Measurements from ENCODE around the gene RRM2. TPM values are rescaled to one million over a fixed set of nuclear protein-coding genes. Genes with fewer than 3 reads are reported as not detected.

RRM2 gene
- total and polyA plus RNA-seq, 9 donors, result 12.2 to 66.2 (median 39.9) TPM

- Histone ChIP-seq H3K27me3 (ENCODE audit: control insufficient read depth, insufficient read depth, low read length) (no peaks in the 10 kb centered on the region), H3K36me3 (ENCODE audit: control insufficient read depth, insufficient read depth, low read length) (peaks cover 20% of the 10 kb centered on the region), H3K27ac (ENCODE audit: low read length) (no peak overlapping the region), H3K4me3 (ENCODE audit: low read length) (no peak overlapping the region), H3K4me1 (ENCODE audit: control insufficient read depth, insufficient read depth, low read length) (peaks cover 11% of the 10 kb centered on the region), H3K9me3 (replicated peaks; ENCODE audit: control insufficient read depth, low read depth, low read length) (no peaks in the 10 kb centered on the region)
- no peak for DNase-seq
These were observed 5.9 kb downstream of the RRM2 start for GRCh38 chr2:10128420-10128819.

- WGBS (ENCODE audit: insufficient coverage), result no CpG with 5 or more reads among the region's 3 CpGs
- H3K4me1 ChIP-seq (ENCODE audit: control insufficient read depth, insufficient read depth, low read length), result peaks cover 6% of the 10 kb centered on the region
- H3K27ac ChIP-seq (ENCODE audit: low read length), result no peak overlapping the region
- no peak for DNase-seq
- H3K27me3 ChIP-seq (ENCODE audit: control insufficient read depth, insufficient read depth, low read length), result no peaks in the 10 kb centered on the region
- no peak overlapping the region for H3K4me3 ChIP-seq (ENCODE audit: low read length)
- H3K9me3 ChIP-seq (replicated peaks; ENCODE audit: control insufficient read depth, low read depth, low read length), result no peaks in the 10 kb centered on the region
- H3K36me3 ChIP-seq (ENCODE audit: control insufficient read depth, insufficient read depth, low read length), result peaks cover 20% of the 10 kb centered on the region
These were observed 7.0 kb downstream of the RRM2 start for GRCh38 chr2:10129490-10129889.

- WGBS (ENCODE audit: insufficient coverage), result 85% methylated on average over 5 of the region's 7 CpGs
- DNase-seq, result no peak
- Histone ChIP-seq H3K27ac (ENCODE audit: low read length) (no peak overlapping the region), H3K4me3 (ENCODE audit: low read length) (no peak overlapping the region), H3K9me3 (replicated peaks; ENCODE audit: control insufficient read depth, low read depth, low read length) (no peaks in the 10 kb centered on the region), H3K36me3 (ENCODE audit: control insufficient read depth, insufficient read depth, low read length) (peaks cover 22% of the 10 kb centered on the region), H3K4me1 (ENCODE audit: control insufficient read depth, insufficient read depth, low read length) (no peaks in the 10 kb centered on the region), H3K27me3 (ENCODE audit: control insufficient read depth, insufficient read depth, low read length) (no peaks in the 10 kb centered on the region)
These were observed 9.6 kb downstream of the RRM2 start for GRCh38 chr2:10132043-10132575.

DNA sequence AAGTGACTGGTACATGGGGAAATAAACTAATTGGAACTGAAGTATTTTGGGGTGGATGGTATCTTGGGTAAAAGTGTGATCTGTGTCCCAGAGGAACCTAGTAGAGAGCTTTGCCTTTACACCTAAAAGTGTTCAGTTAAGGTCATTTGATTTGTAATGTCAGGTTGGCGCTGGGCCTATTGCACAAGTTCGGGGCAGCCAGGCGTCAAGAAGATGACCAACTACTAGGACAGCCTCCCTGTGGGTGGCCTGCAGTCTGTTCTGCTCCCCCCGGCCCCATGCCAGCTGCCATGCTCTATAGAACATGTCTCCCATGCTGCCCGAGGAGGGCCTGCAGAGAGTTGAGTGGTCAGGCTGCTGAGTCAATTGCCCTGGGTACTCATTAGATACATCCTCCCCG is 10.1 kb downstream of the RRM2 start:
- Histone ChIP-seq H3K4me1 (ENCODE audit: control insufficient read depth, insufficient read depth, low read length) (no peaks in the 10 kb centered on the region), H3K4me3 (ENCODE audit: low read length) (no peak overlapping the region), H3K36me3 (ENCODE audit: control insufficient read depth, insufficient read depth, low read length) (peaks cover 22% of the 10 kb centered on the region), H3K27me3 (ENCODE audit: control insufficient read depth, insufficient read depth, low read length) (no peaks in the 10 kb centered on the region), H3K27ac (ENCODE audit: low read length) (no peak overlapping the region), H3K9me3 (replicated peaks; ENCODE audit: control insufficient read depth, low read depth, low read length) (no peaks in the 10 kb centered on the region)
- no peak for DNase-seq
- 81% methylated on average over 4 of the region's 6 CpGs for WGBS (ENCODE audit: insufficient coverage)

DNA sequence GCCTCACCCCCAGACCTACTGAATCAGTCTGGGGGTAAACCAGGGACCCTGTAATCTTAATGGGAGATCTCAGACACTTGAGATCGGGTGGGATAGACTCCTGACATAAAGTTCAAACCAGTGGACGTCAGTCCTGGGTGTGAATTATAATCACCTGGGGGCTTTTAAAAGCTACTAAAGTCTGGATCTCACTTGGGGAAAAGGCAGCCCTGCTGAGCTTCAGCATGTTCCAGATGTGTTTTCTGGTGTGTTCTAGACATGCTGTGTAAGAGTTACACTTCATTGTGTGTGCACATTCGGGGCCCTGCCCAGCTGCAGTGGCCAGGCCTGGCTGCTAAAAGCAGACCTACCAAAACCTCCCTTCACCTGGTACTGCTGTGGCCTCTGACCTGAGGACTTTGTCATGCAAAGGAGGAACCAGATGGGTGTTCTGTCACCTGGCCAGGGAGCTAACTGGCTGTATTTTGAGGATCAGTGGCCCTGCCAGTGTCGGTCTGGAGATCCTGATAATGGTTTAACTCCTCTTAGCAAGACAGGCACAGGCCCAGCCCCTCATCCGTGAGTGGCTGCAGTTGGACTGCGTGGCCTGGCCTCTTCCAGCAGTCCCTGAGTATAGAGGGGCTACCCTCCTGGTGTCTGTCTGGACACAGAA is 10.6 kb downstream of the RRM2 start:
- no peaks in the 10 kb centered on the region for H3K9me3 ChIP-seq (replicated peaks; ENCODE audit: control insufficient read depth, low read depth, low read length)
- H3K4me1 ChIP-seq (ENCODE audit: control insufficient read depth, insufficient read depth, low read length), result no peaks in the 10 kb centered on the region
- no peak overlapping the region for H3K27ac ChIP-seq (ENCODE audit: low read length)
- WGBS (ENCODE audit: insufficient coverage), result 73% methylated on average over 4 of the region's 6 CpGs
- H3K36me3 ChIP-seq (ENCODE audit: control insufficient read depth, insufficient read depth, low read length), result peaks cover 22% of the 10 kb centered on the region
- DNase-seq, result no peak
- no peak overlapping the region for H3K4me3 ChIP-seq (ENCODE audit: low read length)
- no peaks in the 10 kb centered on the region for H3K27me3 ChIP-seq (ENCODE audit: control insufficient read depth, insufficient read depth, low read length)

- Histone ChIP-seq H3K36me3 (ENCODE audit: control insufficient read depth, insufficient read depth, low read length) (peaks cover 14% of the 10 kb centered on the region), H3K27ac (ENCODE audit: low read length) (no peak overlapping the region), H3K27me3 (ENCODE audit: control insufficient read depth, insufficient read depth, low read length) (no peaks in the 10 kb centered on the region), H3K4me3 (ENCODE audit: low read length) (no peak overlapping the region), H3K9me3 (replicated peaks; ENCODE audit: control insufficient read depth, low read depth, low read length) (no peaks in the 10 kb centered on the region), H3K4me1 (ENCODE audit: control insufficient read depth, insufficient read depth, low read length) (no peaks in the 10 kb centered on the region)
- DNase-seq, result no peak
- 73% methylated on average over 3 of the region's 9 CpGs for WGBS (ENCODE audit: insufficient coverage)
These were observed 13.0 kb downstream of the RRM2 start for GRCh38 chr2:10135296-10136089.

GRCh38 chr2:10136101-10136934 is 13.8 kb downstream of the RRM2 start:
- Histone ChIP-seq H3K27me3 (ENCODE audit: control insufficient read depth, insufficient read depth, low read length) (no peaks in the 10 kb centered on the region), H3K9me3 (replicated peaks; ENCODE audit: control insufficient read depth, low read depth, low read length) (no peaks in the 10 kb centered on the region), H3K4me1 (ENCODE audit: control insufficient read depth, insufficient read depth, low read length) (no peaks in the 10 kb centered on the region), H3K4me3 (ENCODE audit: low read length) (no peak overlapping the region), H3K27ac (ENCODE audit: low read length) (no peak overlapping the region), H3K36me3 (ENCODE audit: control insufficient read depth, insufficient read depth, low read length) (peaks cover 14% of the 10 kb centered on the region)
- 75% methylated on average over 6 of the region's 7 CpGs for WGBS (ENCODE audit: insufficient coverage)
- DNase-seq, result no peak

DNA sequence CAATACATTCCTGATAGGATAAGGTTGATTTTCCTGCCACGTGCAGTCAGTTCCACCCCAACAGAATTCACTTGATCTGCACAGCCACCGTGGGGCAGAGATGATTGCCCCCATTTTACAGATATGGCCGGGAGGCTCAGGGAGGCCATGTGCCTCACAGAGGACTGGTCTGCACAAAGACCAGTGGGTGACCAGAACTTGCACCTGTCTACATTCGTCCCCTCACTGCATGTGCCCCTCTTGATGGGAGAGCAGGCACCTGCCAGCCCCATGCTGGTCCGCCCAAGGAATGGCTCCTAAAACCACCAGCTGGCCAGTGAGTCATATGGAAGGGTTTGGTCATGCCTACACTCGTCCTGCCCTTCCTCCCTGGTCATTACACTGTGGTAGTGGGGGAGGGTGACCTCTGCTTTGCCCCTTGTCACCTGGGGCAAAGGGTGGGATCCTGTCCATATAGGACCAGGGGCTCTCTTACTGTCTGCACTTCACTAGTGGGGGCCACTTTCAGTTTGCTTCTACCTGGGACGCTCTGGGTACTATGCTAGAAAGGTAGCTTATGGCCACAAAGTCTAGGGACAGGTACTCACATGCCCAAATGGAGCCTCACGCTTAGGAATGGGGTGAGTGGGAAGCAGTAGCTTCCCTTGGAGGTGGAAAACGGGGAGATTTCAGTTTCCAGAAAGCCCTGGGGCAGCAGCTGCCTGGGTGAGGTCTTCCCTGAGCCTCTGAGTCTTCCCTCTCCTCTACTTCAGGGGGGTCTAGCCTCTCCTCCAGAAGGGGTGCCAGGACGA is 14.7 kb downstream of the RRM2 start:
- H3K4me1 ChIP-seq (ENCODE audit: control insufficient read depth, insufficient read depth, low read length), result no peaks in the 10 kb centered on the region
- 76% methylated on average over 6 of the region's 10 CpGs for WGBS (ENCODE audit: insufficient coverage)
- peaks cover 8% of the 10 kb centered on the region for H3K36me3 ChIP-seq (ENCODE audit: control insufficient read depth, insufficient read depth, low read length)
- no peak overlapping the region for H3K4me3 ChIP-seq (ENCODE audit: low read length)
- DNase-seq, result no peak
- no peaks in the 10 kb centered on the region for H3K9me3 ChIP-seq (replicated peaks; ENCODE audit: control insufficient read depth, low read depth, low read length)
- H3K27ac ChIP-seq (ENCODE audit: low read length), result no peak overlapping the region
- no peaks in the 10 kb centered on the region for H3K27me3 ChIP-seq (ENCODE audit: control insufficient read depth, insufficient read depth, low read length)

DNA sequence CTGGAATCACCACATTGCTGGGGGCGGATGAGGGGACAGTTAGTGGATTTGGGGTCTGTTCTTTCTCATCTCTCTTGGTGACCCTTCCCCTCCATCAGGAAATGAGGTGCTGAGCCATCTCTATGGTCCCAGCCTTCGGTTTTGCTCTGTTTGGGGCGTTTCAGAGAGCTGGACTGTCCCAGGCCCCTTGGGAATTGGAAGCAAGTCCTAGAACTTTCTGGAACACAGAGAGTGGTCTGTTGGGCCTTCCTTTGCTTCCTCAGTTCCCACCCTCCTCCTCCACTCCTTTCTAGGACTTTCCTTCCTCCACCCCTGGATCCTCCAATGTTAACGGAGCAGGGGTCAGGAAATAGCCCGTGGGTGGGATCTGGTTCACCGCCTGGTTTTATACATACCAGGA is 17.0 kb downstream of the RRM2 start:
- H3K27ac ChIP-seq (ENCODE audit: low read length), result no peak overlapping the region
- H3K4me3 ChIP-seq (ENCODE audit: low read length), result no peak overlapping the region
- DNase-seq, result no peak
- no peaks in the 10 kb centered on the region for H3K9me3 ChIP-seq (replicated peaks; ENCODE audit: control insufficient read depth, low read depth, low read length)
- H3K36me3 ChIP-seq (ENCODE audit: control insufficient read depth, insufficient read depth, low read length), result peaks cover 2% of the 10 kb centered on the region
- H3K27me3 ChIP-seq (ENCODE audit: control insufficient read depth, insufficient read depth, low read length), result no peaks in the 10 kb centered on the region
- 93% methylated on average over 2 of the region's 6 CpGs for WGBS (ENCODE audit: insufficient coverage)
- H3K4me1 ChIP-seq (ENCODE audit: control insufficient read depth, insufficient read depth, low read length), result peaks cover 7% of the 10 kb centered on the region

Measured in muscle of leg (tissue), 11 donors.